GM21515 (cell line): ENCODE data around the gene UBA5.

Experiments
- ATAC-seq: cut with Tn5 transposase; IDR thresholded peaks from one replicate; pipeline ENCODE4 v1.9.1; 2021; ENCODE audit not compliant: unreplicated experiment

Gene UBA5

DNA sequence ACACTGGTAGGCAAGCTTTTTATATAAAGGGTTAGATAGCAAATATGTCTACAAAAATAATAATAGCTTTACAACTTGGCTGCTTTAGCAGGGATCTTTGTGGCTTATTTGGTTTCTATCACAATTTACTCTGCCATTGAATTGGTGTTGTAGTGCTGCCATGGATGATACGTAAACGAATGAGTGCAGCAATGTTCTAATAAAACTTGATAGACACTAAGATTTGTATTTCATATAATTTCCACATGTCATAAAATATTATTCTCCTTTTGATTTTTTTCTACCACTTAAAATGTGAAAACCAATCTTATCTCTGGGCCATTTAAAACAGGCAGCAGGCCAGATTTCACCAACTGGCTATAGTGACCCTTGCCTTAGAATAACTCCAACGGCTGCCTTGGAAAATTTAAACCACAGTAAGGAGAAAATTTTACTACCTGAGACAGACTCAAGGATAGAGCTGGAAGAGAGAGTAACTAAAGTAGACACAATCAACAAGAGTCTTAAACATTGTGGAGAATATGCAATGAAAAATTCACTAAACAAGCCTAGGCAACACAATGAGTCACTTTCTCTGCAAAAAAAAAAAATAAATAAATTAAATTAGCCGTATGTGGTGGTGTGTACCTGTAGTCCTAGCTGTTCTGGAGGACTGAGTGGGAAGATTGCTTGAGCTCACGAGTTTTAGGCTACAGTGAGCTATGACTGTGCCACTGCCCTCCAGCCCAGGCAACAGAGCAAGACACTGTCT lies 54.0 kb downstream of the UBA5 start:
- ATAC-seq = no peak

GRCh38 chr3:132716372-132716771 lies 56.2 kb downstream of the UBA5 start:
- ATAC-seq = no peak

- ATAC-seq = no peak
Measured at GRCh38 chr3:132720228-132720627, 60.1 kb downstream of the UBA5 start.

DNA sequence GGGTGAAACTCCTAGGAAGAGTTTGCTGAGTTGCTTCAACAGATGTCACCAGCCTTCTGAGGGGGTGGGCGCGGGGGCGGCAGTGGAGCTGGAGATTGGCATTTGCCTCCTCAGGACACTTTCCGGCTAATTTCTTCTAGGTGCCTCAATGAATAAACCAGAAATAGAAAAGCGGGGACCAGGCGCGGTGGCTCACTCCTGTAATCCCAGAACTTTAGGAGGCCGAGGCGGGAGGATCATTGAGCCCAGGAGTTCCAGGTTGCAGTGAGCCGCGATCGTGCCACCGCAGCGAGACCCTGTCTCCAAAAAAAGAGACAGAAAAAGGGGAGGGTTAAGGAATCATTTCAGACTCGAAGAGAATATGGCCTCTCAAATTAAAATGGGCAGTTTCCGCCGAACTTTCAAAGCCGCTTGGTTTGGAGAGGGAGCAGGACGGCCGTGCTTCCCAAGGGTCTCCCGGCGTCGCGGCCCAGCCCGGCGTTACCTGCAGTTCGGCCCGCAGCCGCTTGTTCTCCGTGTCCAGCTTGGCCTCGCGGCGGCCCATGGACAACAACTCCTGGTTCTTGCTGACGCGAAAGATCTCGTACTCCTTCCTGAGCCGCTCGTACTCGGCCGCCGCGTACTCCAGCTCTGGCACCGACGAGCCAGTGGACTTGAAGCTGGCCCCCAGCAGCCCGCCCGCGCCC lies 61.5 kb downstream of the UBA5 start:
- peak; percentile 20 for ATAC-seq

- peak; percentile 78 for ATAC-seq
Measured at GRCh38 chr3:132722165-132723023, 62.3 kb downstream of the UBA5 start, which contains the start of gene NPHP3. Gene NPHP3, minus strand, starts transcription at chr3:132722409. Its CDS starts 54 bp downstream, at chr3:132722355.

GRCh38 chr3:132723024-132723950 lies 63.2 kb downstream of the UBA5 start:
- no peak for ATAC-seq

DNA sequence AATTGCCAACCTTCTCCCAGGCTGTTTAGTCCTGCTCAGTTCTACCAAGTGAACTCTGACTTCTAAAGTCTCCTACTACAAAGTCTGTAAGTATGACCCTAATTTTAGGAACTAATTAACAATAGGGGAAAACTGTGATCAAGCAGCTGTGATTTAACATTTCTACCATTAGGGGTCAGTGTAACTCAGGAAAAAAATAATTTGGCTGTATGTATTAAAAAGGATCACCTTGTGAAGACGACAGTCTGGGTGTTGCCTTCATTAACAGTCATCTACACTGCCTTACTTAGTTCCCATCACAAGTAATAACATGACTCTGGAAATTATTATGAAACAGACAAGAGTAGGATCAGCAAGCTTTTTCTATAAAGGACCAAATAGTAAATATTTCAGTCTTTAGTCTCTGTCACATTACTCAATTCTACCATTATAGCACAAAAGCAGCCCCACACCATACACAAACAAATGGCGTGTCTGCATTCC lies 66.3 kb downstream of the UBA5 start:
- no peak for ATAC-seq
